NCI-H446 treated with DMSO at 0.1 percent for 48 hours (cell line): ENCODE results near the gene TACSTD2.
A peak's percentile ranks its signal among the peaks of the same experiment; 100 is the strongest.
"Not testable (repeated sequence)": the region's sequence is repeated elsewhere in the genome, so short reads cannot be mapped to it uniquely, and the experiment has no call there.

Experiments used
- DNase-seq: peaks from one replicate; lab custom pipeline; 2025; lab: John Stamatoyannopoulos, UW

Gene TACSTD2

GRCh38 chr1:58563715-58564114, 13.3 kb downstream of the TACSTD2 start:
- not testable (repeated sequence) for DNase-seq

GRCh38 chr1:58561633-58562032, 15.4 kb downstream of the TACSTD2 start:
- no peak for DNase-seq

DNA sequence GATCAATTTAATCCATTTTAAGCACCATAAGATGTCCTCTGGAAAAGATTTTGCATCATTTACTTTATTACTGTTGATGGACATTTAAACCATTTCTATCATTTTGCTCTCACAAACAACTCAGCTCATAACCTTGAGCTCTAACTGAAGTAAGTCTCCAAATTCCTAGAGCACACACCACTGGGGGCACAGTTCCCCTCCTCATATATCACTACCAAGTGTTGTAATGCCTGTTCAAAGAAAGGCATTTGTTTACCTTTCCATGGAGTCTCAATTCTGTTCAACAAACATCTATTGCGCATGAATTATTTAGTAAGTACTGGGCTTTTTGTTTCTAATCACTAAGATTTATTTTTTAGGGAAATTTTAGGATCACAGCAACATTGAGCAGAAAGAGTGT, 21.7 kb downstream of the TACSTD2 start:
- no peak for DNase-seq

- no peak for DNase-seq
These were observed 25.6 kb downstream of the TACSTD2 start for GRCh38 chr1:58551186-58552140.

DNA sequence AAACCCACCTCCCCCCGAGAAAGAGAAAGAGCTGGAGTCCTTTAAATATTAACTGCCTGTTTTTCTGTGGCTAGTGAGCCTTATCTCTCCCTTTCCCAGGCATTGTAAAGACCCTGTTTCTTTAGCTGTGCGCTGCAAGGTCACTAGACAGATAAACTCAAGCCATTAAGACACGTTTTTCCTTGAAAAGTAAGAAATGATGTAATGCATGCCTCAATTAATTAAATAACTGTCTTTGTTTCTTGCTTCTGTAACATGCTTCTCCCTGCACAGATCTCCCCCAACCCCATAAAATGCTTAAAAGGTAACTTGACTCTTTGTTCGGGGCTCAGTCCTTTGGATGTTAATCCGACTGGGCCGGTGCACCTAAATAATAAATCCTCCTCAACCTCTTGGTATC, 27.8 kb downstream of the TACSTD2 start:
- not testable (repeated sequence) for DNase-seq

GRCh38 chr1:58548371-58548770, 28.7 kb downstream of the TACSTD2 start:
- no peak for DNase-seq

- peak; percentile 96 for DNase-seq
These were observed 30.3 kb downstream of the TACSTD2 start, which contains the start of gene OMA1 for GRCh38 chr1:58546520-58547308. TSS of gene OMA1 (minus strand) at chr1:58546726. CDS start at chr1:58539294, 7,432 bp downstream.

DNA sequence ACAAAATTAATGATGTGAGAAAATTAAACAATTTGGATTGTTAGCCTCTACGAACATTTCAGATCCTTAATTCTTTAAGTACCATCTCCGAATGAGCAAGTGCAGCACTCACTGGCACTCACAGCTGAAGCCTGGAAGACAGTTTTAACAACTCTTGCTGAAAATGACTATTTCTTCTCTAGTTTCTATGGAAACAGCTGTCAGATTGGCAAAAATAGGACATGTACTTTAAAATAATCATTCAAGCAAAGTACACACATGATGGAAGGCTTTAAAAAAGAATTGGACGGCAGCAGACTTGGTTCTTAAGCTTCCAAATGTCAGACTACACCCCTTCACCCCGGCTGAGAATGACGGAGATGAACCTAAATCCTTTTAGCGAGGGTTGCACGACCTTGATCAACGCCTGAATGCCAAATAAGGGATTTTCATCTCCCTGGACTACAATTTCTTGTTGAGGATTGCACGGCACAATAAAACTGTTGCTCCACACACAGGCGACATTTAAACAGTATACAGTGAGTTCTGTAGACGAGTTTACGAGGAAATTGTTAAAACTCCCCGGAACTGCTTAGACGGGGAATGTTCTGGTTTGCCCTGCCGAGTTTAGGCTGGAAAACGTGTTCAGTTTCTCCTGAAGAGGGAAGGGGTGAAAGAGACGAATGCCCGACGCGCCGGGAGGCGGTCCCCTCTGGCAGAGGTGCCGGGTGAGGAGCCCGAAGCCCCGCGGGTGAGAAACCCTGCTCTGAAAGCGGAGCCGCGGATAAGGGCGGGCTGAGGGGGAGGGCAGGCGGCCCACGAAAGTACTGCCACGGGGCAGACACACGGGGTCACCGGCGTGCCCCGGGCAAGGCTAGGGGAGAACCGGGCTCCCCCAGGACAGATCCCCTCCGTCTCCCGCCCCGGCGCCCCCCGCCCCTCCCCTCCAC, 31.2 kb downstream of the TACSTD2 start:
- DNase-seq: peak; percentile 42

DNA sequence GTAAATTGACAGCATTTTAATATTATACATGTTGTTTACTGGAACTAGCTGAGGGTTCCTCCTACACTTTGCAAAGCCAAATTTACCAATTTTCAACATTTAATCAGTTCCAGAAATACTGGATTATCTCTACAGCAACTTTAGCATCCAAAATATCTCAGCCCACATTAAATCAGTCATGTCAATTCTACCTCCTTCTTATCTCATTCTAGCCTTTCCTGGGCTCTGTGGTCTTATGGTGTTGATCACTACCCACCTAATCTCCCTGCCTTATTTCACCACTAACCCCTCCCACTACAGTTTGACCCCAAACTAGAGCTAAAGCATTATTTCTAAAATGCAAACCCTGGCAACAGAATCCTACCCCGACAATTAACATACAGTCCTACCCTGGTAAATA, 33.8 kb downstream of the TACSTD2 start:
- DNase-seq: no peak

- no peak for DNase-seq
These were observed 37.5 kb downstream of the TACSTD2 start for GRCh38 chr1:58539553-58539952.

GRCh38 chr1:58538821-58539220, 38.2 kb downstream of the TACSTD2 start:
- DNase-seq: no peak

GRCh38 chr1:58531842-58532241, 45.2 kb downstream of the TACSTD2 start:
- DNase-seq: not testable (repeated sequence)

DNA sequence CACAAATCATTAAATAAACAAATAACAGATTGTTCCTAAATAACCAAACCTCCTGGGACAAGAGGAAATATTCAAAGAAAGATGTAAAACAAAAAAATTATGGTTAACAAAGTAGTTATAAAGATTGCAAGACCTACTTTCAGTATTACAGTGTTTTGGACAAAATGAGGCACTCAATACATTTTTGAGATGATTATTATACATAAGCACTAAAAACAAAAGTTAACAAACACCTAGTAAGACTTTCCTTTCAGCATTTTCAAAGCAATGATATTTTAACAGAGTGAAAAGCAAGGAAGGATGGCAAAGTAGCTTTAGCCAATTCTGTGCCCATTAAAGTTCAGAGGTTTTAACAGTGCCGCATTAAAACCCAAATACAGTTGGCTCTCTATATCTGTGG, 47.8 kb downstream of the TACSTD2 start:
- DNase-seq: no peak

DNA sequence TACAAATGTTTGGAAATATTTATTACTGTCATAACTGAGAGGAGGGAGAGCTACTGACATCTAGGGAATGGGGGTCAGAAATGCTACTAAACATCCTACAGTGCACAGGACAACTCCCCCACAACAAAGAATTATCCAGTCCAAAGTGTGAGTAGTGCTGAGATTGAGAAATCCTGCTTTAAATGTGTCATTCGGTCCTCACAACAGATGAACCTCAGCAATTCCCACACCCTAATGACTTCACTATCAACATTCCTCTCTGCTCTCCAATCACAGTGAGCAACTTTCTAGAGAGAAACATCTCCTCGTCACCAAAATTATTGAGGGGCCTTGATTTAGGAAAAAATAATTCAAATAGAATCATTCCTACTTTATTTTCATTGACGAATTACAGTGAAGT, 48.5 kb downstream of the TACSTD2 start:
- no peak for DNase-seq
